ENCODE measurements around the gene LRRC63. TPM values are rescaled to one million over a fixed set of nuclear protein-coding genes. Genes with fewer than 3 reads are reported as not detected.
"Not testable (repeated sequence)": the region's sequence is repeated elsewhere in the genome, so short reads cannot be mapped to it uniquely, and the experiment has no call there.

The LRRC63 gene, protein sequence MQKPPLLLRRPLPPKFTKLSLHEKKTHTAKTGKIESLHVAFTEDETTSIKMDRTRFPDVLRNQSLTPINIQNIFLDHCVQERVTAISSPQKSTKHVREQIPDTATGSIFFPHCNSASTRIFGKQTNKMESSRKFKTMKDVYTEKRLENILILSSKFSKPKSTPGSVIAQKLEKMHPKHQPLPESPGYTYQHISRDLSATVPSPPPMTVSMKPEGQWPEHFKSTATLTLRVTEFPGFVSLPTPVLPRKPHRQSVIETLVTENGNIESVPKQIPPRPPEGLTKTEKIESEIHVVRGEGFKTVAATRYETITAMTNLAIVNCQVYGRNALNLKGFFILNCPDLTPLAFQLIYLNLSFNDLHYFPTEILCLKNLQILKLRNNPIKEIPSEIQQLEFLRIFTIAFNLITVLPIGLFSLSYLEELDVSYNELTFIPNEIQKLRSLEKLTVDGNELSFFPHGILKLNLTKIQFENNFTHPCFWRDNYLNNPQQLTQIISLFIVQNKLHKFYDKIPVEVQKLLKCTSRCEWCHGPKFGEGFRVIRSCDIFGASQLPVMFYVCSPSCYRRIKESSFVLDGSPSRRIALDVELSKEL
- under 1 TPM; 0.16 to 0.99 TPM for total RNA-seq

GRCh38 chr13:46211483-46212351 is at the start of gene LRRC63:
LRRC63 (plus strand) TSS chr13:46211928; CDS start chr13:46213035, 1,107 bp downstream.
- ATAC-seq (peak; percentile 98 to 99), DNase-seq (ENCODE audit: low spot score in 2 of 2) (peak; percentile 88 to 89)
- Mint-ChIP-seq H3K27ac (peak within 1 kb of the TSS; percentile 82 to 96), H3K9me3 (no peaks in the 10 kb centered on the region), H3K36me3 (peaks cover 0 to 6% of the 10 kb centered on the region in 2 donors)

GRCh38 chr13:46162741-46163140 is 49.0 kb upstream of the LRRC63 start:
- DNase-seq (ENCODE audit: low spot score in 2 of 2); H3K27ac Mint-ChIP-seq: not testable (repeated sequence)

DNA sequence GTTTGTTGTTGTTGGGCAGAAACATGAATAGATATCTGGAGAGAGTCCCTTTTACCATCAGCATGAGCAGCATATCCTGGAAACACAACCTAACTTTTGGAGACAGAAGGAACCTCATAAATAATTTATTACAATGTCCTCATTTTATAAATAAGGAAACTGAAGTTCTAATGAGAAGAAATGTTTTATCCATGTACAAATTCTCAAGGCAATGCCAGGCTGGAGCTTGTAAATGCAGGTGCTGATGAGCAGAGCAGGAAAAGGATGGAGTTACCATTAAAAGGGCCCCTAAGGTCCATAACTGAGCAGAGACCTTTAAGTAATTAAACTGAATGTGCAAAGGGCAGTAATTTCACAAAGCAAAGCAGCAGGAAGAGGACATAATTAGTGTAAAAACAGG is 47.1 kb upstream of the LRRC63 start:
- H3K9me3 Mint-ChIP-seq, result no peaks in the 10 kb centered on the region
- no peak for ATAC-seq
- DNase-seq (ENCODE audit: low spot score in 2 of 2), result no peak
- peak overlapping the region; percentile 87 to 96 for H3K27ac Mint-ChIP-seq
- H3K36me3 Mint-ChIP-seq, result peaks cover 11 to 36% of the 10 kb centered on the region in 2 donors

More at GRCh38 chr13:46162741-46163140, 49.0 kb upstream of the LRRC63 start:
- H3K36me3 Mint-ChIP-seq, result peaks cover 22 to 44% of the 10 kb centered on the region in 2 donors
- ATAC-seq, H3K9me3 Mint-ChIP-seq: not testable (repeated sequence)

DNA sequence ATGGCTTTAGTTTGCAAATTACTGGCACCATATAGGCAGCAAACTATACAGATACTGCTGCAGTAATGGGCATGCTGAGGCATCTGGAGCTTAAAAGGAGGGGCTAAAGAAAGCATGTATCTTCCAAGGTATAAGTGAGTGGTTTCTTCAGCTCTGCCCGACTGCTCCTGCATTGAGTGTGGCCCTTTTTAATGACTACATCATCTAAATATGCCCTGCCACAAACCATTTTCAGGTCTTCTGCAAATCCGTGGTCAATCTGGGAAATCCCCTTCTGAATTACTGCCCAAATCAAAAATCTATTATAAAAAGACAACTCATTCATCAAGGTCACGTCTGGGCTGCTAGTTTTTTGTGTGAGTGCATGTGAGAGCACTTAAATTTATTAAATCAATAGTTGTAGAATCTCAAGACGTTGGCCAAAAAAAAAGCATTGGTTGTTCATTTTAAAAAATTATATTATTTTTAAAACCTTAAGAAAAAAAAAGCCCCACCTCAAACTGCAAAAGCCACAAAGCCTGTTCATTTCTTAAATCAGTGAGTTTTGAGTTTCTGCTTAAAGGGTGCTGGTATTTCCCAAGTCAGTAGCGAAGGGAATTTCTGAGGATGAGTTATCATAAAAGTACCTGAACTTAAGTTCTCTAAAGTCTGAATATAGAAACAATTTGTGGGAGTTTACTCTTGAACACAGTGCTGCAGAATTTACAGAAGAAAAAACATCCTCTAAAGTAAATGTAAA is 46.1 kb upstream of the LRRC63 start:
- ATAC-seq (peak; percentile 77 to 82), DNase-seq (ENCODE audit: low spot score in 2 of 2) (peak; percentile 44 to 60)
- no peaks in the 10 kb centered on the region for H3K9me3 Mint-ChIP-seq
- H3K27ac Mint-ChIP-seq, result peak overlapping the region; percentile 87 to 93
- H3K36me3 Mint-ChIP-seq, result peaks cover 6 to 37% of the 10 kb centered on the region in 2 donors

DNA sequence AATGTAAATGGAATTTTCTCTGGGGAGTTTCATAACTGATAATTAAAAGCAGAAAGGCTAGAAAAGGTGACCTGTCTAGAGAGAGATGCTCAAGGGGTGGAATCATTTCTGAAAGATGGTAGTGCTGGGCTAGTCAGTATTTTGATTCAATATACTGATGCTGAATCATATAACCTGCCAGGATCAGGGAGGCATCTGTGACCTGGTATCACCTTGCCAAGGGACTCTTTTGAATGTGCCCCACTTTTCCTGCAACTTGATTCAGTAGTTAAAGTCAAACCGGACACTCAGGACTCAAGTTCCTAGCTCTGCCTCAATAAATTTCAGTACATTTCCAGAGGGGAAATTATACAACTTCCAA is 45.5 kb upstream of the LRRC63 start:
- Mint-ChIP-seq H3K36me3 (peaks cover 8 to 42% of the 10 kb centered on the region in 2 donors), H3K27ac (peak overlapping the region; percentile 87 to 93), H3K9me3 (no peaks in the 10 kb centered on the region)
- DNase-seq (ENCODE audit: low spot score in 2 of 2), result no peak
- ATAC-seq, result peak; percentile 28 to 33

DNA sequence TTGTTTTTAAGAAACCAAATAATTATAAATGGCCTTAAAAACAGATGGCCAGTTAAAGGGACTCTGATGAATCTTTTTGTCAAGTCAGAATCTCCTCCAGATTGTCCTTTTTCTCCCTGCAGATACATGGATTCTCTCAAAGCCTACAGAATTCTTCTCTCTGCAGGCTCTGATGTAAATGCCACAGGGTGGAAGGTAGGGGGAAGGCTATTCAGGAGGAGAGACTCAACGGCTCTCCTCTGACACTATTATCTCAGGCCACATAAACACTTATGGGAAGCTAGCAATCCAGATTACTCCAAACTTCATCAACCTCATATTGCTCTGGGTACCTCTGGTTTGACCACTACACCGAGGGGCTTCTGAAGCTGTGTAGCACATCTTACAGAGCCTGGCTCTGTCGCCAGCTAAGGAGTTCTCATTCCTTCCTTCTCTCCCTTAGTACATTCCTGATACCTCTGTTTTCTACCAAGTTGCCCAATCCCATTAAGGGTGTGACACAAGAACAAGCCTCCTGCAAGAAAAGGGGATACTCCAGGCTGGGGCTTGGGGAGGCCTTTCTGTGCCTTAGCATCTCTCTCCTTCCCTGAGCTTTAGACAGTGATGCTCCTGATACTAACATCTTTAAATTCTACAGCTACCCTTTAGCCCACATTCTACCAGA is 44.6 kb upstream of the LRRC63 start:
- H3K9me3 Mint-ChIP-seq, result no peaks in the 10 kb centered on the region
- peak overlapping the region; percentile 40 to 87 for H3K27ac Mint-ChIP-seq
- H3K36me3 Mint-ChIP-seq, result peaks cover 9 to 48% of the 10 kb centered on the region in 2 donors
- no peak for DNase-seq (ENCODE audit: low spot score in 2 of 2)
- ATAC-seq, result no peak

DNA sequence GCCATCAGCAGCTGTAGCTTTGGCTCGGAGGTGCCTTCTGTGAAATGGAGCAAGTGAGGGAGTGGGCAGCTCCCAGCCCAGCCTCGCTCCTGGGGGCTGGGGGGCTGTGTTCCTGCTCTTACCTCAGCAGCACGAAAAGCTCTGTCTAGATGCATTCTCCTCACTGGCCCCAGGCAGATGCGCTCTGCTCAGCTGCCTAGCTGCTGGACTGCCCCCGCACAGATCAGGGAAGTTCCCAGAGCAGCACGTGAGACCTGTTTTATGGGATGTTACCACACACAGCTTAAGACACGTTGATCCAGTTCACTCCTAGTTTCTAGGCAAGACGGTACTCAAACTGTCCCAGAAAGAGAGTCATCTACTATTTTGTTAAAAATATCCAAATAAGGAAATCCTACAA is 43.4 kb upstream of the LRRC63 start:
- Mint-ChIP-seq H3K36me3 (peaks cover 9 to 59% of the 10 kb centered on the region in 2 donors), H3K9me3 (no peaks in the 10 kb centered on the region), H3K27ac (peak overlapping the region; percentile 82 to 87)
- DNase-seq (ENCODE audit: low spot score in 2 of 2) (peak in 1 of 2 donors; percentile 70), ATAC-seq (peak; percentile 58 to 75)

- no peaks in the 10 kb centered on the region for H3K9me3 Mint-ChIP-seq
- peak overlapping the region; percentile 82 to 87 for H3K27ac Mint-ChIP-seq
- DNase-seq (ENCODE audit: low spot score in 2 of 2), result no peak
- H3K36me3 Mint-ChIP-seq, result peaks cover 8 to 63% of the 10 kb centered on the region in 2 donors
- ATAC-seq, result peak; percentile 33 to 36
Observed at GRCh38 chr13:46168783-46169182, 42.9 kb upstream of the LRRC63 start.

- H3K9me3 Mint-ChIP-seq, result no peaks in the 10 kb centered on the region
Observed at GRCh38 chr13:46169758-46170157, 42.0 kb upstream of the LRRC63 start.

DNA sequence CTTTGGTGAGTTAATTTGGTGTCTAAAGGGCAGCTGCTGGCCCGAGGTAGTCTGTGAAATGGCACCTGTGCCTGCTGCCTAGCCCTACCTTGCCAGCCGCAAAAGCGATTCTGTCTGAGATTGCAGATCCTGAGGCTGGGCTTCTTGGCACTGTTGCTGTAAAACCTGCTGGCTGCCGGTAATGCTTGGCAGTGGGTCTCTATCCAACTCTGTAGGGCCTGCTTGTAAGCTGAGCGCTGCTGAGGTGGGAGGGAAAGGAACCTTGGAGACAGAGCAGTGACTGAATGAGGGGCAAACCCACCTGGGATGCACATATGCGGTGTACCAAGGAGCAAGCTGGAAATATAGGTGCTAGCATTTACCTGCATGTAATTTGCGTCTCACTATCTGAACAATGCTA is 41.5 kb upstream of the LRRC63 start:
- no peaks in the 10 kb centered on the region for H3K9me3 Mint-ChIP-seq
- H3K27ac Mint-ChIP-seq, result peak overlapping the region; percentile 87 to 93
- DNase-seq (ENCODE audit: low spot score in 2 of 2) (peak in 1 of 2 donors; percentile 54), ATAC-seq (no peak)
- H3K36me3 Mint-ChIP-seq, result peaks cover 4 to 53% of the 10 kb centered on the region in 2 donors

More at GRCh38 chr13:46169758-46170157, 42.0 kb upstream of the LRRC63 start:
- no peak for DNase-seq (ENCODE audit: low spot score in 2 of 2)
- peaks cover 4 to 54% of the 10 kb centered on the region in 2 donors for H3K36me3 Mint-ChIP-seq
- ATAC-seq, result no peak
- peak overlapping the region; percentile 87 to 93 for H3K27ac Mint-ChIP-seq

GRCh38 chr13:46170687-46171086 is 41.0 kb upstream of the LRRC63 start:
- H3K36me3 Mint-ChIP-seq, result peaks cover 4 to 57% of the 10 kb centered on the region in 2 donors
- DNase-seq (ENCODE audit: low spot score in 2 of 2) (no peak), ATAC-seq (no peak)
- H3K27ac Mint-ChIP-seq, result peak overlapping the region; percentile 87 to 93
- H3K9me3 Mint-ChIP-seq, result no peaks in the 10 kb centered on the region

GRCh38 chr13:46171217-46171616 is 40.5 kb upstream of the LRRC63 start:
- Mint-ChIP-seq H3K9me3 (no peaks in the 10 kb centered on the region), H3K27ac (peak overlapping the region; percentile 83 to 87), H3K36me3 (peaks cover 4 to 61% of the 10 kb centered on the region in 2 donors)
- DNase-seq (ENCODE audit: low spot score in 2 of 2) (no peak), ATAC-seq (no peak)

- Mint-ChIP-seq H3K9me3 (no peaks in the 10 kb centered on the region), H3K27ac (peak overlapping the region; percentile 83 to 87), H3K36me3 (peaks cover 6 to 65% of the 10 kb centered on the region in 2 donors)
- DNase-seq (ENCODE audit: low spot score in 2 of 2) (no peak), ATAC-seq (no peak)
Observed at GRCh38 chr13:46171739-46172138, 40.0 kb upstream of the LRRC63 start.

- ATAC-seq, result peak; percentile 23 to 72
- Mint-ChIP-seq H3K36me3 (peaks cover 15 to 67% of the 10 kb centered on the region in 2 donors), H3K9me3 (no peaks in the 10 kb centered on the region), H3K27ac (peak overlapping the region; percentile 87 to 96)
- peak in 1 of 2 donors; percentile 49 for DNase-seq (ENCODE audit: low spot score in 2 of 2)
Observed at GRCh38 chr13:46172531-46172991, 39.2 kb upstream of the LRRC63 start.

- peak overlapping the region; percentile 87 to 96 for H3K27ac Mint-ChIP-seq
- peak; percentile 62 to 71 for ATAC-seq
Observed at GRCh38 chr13:46173656-46174055, 38.1 kb upstream of the LRRC63 start.

More at GRCh38 chr13:46173656-46174055, 38.1 kb upstream of the LRRC63 start:
- peaks cover 24 to 73% of the 10 kb centered on the region in 2 donors for H3K36me3 Mint-ChIP-seq
- DNase-seq (ENCODE audit: low spot score in 2 of 2), result no peak
- H3K9me3 Mint-ChIP-seq, result no peaks in the 10 kb centered on the region

Measured in activated naive CD4-positive, alpha-beta T cell treated with anti-CD3 and anti-CD28 coated beads, Interleukin-2, amount 50 U/mL, for 72 hours (primary cell).